GM12873 (cell line): ENCODE data around the gene VEGFB.

Experiments
- TF ChIP-seq, protein P1 (sequence below): IDR thresholded peaks from 2 replicates; pipeline ENCODE4 v1.5.1; 2012; ENCODE audit warnings: low read depth, mild to moderate bottlenecking, moderate library complexity, low read length, control low read depth; ENCODE audit not compliant: insufficient read depth; ENCODE audit errors: missing control alignments

The VEGFB gene

GRCh38 chr11:64207256-64208085, 26.9 kb upstream of the VEGFB start:
- TF ChIP-seq, protein P1, sequence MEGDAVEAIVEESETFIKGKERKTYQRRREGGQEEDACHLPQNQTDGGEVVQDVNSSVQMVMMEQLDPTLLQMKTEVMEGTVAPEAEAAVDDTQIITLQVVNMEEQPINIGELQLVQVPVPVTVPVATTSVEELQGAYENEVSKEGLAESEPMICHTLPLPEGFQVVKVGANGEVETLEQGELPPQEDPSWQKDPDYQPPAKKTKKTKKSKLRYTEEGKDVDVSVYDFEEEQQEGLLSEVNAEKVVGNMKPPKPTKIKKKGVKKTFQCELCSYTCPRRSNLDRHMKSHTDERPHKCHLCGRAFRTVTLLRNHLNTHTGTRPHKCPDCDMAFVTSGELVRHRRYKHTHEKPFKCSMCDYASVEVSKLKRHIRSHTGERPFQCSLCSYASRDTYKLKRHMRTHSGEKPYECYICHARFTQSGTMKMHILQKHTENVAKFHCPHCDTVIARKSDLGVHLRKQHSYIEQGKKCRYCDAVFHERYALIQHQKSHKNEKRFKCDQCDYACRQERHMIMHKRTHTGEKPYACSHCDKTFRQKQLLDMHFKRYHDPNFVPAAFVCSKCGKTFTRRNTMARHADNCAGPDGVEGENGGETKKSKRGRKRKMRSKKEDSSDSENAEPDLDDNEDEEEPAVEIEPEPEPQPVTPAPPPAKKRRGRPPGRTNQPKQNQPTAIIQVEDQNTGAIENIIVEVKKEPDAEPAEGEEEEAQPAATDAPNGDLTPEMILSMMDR, result no peak

DNA sequence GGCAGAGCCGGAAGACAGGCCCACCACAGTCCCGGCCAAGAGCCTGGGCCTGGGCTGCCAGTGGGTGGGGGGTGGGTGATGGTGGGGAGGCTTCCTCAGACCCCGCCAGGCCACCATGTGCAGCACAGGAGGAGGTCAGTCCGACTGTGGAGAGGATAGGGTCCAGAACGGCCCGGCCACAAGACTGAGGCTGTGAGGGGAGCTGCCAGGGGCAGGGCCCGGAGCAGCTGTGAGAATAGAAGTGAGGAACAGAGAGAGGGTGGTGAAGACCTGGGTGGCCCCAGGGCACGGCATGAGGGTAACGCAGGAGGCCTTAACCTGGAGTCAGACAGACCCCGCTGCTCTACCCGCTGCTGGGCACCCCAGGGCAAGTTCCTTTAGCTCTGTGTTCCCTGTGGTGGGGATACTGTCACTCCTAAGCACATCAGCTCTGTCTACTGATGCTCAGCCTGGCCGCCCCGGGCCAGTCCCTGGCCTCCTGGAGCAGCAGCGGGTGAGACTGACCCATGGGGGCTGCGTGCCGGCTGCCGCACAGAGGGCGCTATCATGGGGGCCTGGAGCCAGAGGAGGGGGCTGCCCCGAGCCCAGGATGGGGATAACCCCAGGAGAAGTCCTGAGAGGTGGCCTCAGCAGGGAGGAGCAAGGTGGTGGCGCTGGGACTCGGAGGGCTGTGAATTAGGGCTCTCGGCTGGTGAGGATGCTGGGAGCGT, 26.1 kb upstream of the VEGFB start:
- TF ChIP-seq, protein P1, result no peak

DNA sequence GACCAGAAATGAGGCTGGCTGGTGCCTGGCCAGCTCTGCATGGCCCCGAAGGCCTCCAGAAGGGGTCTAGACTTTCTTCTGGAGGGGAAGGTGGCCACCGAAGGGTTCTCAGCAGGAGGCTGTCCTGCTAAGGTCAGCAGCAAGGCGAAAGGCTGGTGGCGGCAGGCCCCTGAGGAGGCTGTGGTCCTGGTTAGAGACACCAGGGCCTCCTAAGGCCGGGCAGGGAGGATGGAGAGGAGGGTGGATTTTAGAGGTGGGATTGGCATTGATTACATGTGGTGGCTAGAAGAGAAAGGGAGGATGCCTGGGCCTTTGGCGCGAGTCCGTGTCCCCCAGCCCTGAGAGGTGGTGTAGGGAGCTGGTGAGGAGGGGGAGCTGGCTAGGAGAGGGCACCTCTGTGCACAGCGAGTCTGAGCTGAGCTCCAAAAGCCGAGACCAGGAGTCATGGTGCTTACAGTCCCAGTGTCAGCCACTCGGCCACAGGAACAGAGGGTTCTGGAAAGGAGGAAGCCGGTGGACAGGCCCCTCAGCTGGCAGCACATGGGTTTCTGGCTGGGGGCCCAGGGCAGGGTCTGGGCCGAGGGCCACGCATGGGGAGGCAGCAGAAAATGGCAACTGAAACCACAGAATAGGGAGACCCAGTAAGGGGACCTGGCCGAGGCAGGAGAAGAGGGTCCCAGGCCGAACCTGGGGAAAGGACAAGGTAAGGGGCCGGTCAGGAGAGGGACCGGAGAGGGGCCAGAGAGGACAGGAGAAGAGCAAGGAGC, 25.4 kb upstream of the VEGFB start:
- TF ChIP-seq, protein P1, result no peak

DNA sequence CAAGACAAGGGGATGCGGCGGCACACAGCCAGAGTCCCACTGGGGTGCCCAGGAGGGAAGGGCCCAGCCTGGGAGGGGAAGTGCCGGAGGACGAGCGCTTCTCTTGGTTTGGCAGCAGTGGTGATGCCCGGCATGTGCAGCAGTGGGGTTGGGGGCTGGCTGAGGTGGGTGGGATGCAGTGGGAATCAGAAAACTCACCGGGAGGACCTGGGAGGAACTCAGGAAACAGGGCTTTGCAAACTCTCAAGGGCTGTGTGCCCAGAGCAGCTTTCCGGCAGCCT, 24.9 kb upstream of the VEGFB start:
- TF ChIP-seq, protein P1, result no peak

GRCh38 chr11:64210301-64211020, 23.9 kb upstream of the VEGFB start:
- TF ChIP-seq, protein P1, result no peak

DNA sequence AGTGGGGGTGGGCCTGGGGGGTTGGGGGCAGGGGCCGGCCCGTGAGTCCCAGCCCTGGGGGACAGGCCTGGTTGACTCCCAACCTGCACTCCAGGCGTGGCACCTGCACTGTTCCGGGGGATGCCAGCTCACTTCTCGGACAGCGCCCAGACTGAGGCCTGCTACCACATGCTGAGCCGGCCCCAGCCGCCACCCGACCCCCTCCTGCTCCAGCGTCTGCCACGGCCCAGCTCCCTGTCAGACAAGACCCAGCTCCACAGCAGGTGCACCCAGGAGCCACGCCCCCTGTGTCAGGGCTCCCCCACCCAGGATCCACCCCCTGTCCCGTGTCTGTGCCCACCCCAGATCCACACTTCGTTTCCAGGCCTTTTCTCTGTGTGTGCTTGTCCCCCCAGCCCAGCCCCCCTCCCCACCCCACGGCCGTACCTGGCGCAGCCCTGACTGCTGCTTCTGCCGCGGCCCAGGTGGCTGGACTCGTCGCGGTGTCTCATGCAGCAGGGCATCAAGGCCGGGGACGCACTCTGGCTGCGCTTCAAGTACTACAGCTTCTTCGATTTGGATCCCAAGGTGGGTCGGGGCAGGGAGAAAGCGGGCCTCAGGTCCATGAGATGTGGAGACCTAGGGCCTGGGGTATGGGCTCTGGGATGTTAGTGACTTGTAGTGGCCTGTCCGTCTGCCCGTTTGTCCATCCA, 23.1 kb upstream of the VEGFB start:
- TF ChIP-seq, protein P1, result no peak
